Activated T-cell treated with anti-CD3 and anti-CD28 coated beads, Interleukin-2, amount 50 U/mL, for 24 hours (primary cell): ENCODE results near the gene UBAC1.
"Not testable (repeated sequence)": the region's sequence is repeated elsewhere in the genome, so short reads cannot be mapped to it uniquely, and the experiment has no call there.

Experiments used
- DNase-seq: peaks from one replicate; pipeline ENCODE4 v3.0.0-alpha.2; 2020
- H3K27ac Mint-ChIP-seq: 2 replicates; pipeline ENCODE4 v1.8.0; 2020; ENCODE audit warnings: mild to moderate bottlenecking, mixed read lengths
- H3K27me3 Mint-ChIP-seq: 2 replicates; pipeline ENCODE4 v1.8.0; 2020; ENCODE audit warnings: mixed read lengths
- H3K36me3 Mint-ChIP-seq: 2 replicates; pipeline ENCODE4 v1.8.0; 2020; ENCODE audit warnings: low read depth, mixed read lengths
- H3K4me1 Mint-ChIP-seq: 2 replicates; pipeline ENCODE4 v1.8.0; 2020; ENCODE audit warnings: low read depth, mixed read lengths
- H3K4me3 Mint-ChIP-seq: 2 replicates; pipeline ENCODE4 v1.8.0; 2020; ENCODE audit warnings: mild to moderate bottlenecking, moderate library complexity, mixed read lengths
- H3K9me3 Mint-ChIP-seq: 2 replicates; pipeline ENCODE4 v1.8.0; 2020; ENCODE audit warnings: mixed read lengths

The UBAC1 gene

DNA sequence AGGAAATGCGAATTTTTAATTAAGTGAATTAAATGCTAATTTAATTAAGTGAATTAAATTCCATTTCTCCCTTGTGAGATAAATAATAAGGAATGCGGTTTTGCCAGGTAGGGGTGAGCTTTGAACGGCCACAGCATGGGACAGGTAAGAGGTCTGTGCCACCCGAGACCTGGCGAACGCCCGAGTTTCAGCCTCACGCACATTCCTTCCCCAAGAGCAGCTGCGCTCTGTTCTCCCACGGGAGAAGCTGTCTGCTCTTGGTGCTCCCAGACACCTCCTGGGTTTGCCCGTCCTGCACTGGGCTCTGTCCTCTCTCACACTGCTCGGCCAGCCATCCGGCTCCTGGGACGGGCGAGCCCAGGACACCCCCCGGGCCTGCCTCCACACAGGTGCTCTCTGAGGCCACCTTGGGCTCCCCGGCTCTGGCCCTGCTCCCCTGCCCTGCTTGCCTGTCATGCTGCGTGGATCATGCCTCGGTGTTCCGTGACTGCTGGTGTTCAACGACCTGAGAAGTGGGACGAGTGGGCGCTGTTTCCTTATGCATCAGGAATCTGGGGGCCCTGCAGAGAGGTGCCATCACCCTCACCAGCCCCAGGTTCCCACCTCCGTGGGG lies 40.1 kb downstream of the UBAC1 start:
- Mint-ChIP-seq H3K4me1 (peaks cover 20% of the 10 kb centered on the region), H3K4me3 (no peak overlapping the region), H3K27me3 (no peaks in the 10 kb centered on the region), H3K9me3 (peaks cover 29% of the 10 kb centered on the region), H3K27ac (no peak overlapping the region), H3K36me3 (peaks cover 54% of the 10 kb centered on the region)
- DNase-seq: no peak

DNA sequence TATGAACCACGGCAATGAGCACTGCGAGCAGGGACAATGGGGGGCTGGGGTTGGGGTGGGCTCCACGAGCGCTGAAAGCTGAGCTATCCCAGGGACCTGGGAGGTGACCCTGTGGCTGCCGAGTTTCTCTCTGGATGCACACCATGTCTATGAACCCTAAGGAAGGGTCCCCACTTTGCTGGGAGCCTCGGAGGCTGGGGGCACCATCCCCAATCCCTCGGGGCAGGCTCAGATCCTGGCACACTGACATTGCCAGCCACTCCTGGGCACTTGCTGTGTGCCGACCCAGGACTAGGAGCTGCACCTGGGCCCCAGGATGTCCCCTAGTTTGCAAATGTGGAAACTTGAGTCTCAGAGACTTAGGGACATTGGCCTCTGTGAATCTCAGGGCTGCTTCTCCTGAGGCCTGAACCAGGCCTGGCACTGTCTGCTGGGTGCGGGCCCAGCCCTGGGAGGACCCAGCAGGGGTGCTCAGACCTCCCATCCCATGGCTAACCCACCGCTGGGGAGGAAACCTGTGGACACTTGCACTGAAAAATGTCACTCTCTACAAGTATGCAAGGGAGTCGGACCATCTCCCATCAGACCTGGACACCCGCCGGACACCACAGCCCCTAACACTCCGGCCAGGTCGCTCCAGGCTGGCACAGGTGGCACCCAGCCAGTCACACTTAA lies 40.8 kb downstream of the UBAC1 start:
- H3K9me3 Mint-ChIP-seq: peaks cover 33% of the 10 kb centered on the region
- no peak for DNase-seq
- peaks cover 55% of the 10 kb centered on the region for H3K36me3 Mint-ChIP-seq
- H3K4me1 Mint-ChIP-seq: peaks cover 14% of the 10 kb centered on the region
- H3K4me3 Mint-ChIP-seq: no peak overlapping the region
- H3K27me3 Mint-ChIP-seq: no peaks in the 10 kb centered on the region
- no peak overlapping the region for H3K27ac Mint-ChIP-seq

DNA sequence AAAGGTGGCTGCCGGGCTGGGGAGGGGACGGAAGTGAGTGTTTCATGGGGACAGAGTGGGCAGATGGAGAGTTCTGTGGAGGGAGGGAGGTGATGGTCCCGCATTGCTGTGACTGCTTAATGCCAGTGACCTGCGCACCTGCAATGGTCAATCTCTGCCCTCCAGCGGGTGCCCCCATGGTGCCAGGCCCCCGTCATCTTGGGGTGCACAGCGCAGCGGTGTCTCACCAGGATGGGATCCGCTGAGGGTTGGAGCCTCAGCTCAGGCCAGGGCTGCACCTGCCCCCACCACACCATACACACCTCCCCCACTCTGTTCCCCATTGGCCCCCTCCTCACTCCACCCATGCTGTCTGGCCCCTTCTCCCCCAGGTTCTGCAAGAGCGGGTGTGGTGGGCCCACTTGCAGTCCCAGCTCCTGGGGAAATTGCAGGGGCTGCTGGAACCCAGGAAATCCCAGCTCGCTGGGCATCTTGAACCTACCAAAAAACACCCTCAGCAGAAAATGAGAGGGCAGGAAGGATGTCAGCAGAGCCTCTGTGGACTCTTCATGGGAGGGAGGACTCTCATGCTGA lies 41.8 kb downstream of the UBAC1 start:
- Mint-ChIP-seq H3K36me3 (peaks cover 55% of the 10 kb centered on the region), H3K27me3 (no peaks in the 10 kb centered on the region), H3K4me3 (no peak overlapping the region), H3K27ac (no peak overlapping the region), H3K9me3 (peaks cover 42% of the 10 kb centered on the region), H3K4me1 (peaks cover 6% of the 10 kb centered on the region)
- no peak for DNase-seq

DNA sequence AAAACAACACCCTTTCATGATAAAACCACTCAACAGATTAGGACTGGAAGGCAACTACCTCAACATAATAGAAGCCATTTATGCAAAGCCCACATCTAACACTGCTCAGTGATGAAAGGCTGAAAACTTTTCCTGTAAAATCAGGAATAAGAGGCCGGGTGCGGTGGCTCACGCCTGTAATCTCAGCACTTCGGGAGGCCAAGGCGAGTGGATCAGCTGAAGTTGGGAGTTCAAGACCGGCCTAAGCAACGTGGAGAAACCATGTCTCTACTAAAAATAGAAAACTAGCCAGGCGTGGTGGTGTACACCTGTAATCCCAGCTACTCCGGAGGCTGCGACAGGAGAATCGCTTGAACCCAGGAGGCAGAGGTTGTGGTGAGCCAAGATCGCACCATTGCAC lies 44.9 kb downstream of the UBAC1 start:
- H3K27ac Mint-ChIP-seq, DNase-seq, H3K4me3 Mint-ChIP-seq, H3K27me3 Mint-ChIP-seq, H3K4me1 Mint-ChIP-seq: not testable (repeated sequence)
- peaks cover 79% of the 10 kb centered on the region for H3K36me3 Mint-ChIP-seq
- H3K9me3 Mint-ChIP-seq: peaks cover 47% of the 10 kb centered on the region

DNA sequence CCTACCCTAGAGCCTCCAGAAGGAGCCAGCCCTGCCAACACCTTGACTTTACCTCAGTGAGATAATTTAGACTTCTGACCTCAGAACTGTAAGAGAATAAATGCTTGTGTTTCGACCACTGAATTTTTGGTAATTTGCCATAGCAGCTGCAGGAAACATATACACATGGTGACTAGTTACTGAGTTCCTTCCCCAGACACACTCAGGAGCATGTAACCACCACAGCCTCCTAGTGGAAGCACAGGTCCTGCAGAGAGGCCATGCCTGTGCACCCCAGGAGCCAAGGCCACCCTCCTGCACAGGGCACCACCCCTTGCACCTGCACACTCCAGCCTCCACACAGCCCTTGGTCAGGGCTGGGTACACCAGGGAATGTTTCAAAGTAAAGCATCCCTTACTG lies 46.3 kb downstream of the UBAC1 start:
- no peak overlapping the region for H3K27ac Mint-ChIP-seq
- no peak overlapping the region for H3K4me3 Mint-ChIP-seq
- DNase-seq: peak; percentile 7
- H3K27me3 Mint-ChIP-seq: no peaks in the 10 kb centered on the region
- peaks cover 92% of the 10 kb centered on the region for H3K36me3 Mint-ChIP-seq
- peaks cover 21% of the 10 kb centered on the region for H3K4me1 Mint-ChIP-seq
- peaks cover 47% of the 10 kb centered on the region for H3K9me3 Mint-ChIP-seq

DNA sequence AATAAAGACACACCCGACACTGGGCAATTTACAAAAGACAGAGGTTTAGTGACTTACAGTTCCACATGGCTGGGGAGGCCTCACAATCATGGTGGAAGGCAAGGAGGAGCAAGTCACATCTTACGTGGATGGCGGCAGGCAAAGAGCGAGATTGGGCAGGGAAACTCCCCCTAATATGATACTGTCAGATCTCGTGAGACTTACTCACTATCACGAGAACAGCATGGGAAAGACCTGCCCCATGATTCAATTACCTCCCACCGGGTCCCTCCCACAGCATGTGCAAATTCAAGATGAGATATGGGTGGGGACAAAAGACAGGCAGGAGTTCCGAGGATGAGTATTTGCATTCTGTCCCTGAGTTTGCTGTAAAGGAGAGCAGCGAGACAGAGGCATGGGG lies 49.9 kb downstream of the UBAC1 start:
- not testable (repeated sequence) for H3K4me3 Mint-ChIP-seq, H3K27me3 Mint-ChIP-seq, DNase-seq, H3K27ac Mint-ChIP-seq
- Mint-ChIP-seq H3K9me3 (peaks cover 24% of the 10 kb centered on the region), H3K4me1 (peaks cover 40% of the 10 kb centered on the region), H3K36me3 (peaks cover 77% of the 10 kb centered on the region)

DNA sequence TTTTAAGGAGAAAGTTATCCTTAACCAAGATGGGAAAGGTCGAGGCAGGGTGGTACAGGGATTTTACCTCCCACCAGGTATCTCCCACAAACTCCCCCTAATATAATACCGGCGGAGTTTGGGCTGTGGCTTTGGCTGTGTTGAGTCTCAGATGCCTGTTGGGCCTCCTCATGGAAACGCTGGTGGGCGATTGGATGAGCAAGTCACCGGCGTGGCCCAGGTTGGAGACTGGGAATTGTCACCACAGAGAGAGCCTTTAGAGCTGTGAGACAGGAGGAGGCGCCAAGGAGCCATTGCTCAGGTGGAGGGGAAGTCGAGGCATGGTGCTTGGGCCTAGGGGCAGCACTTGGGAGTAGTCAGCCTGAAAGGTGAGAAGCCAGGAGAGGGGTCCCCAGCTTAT lies 50.4 kb downstream of the UBAC1 start:
- H3K27me3 Mint-ChIP-seq: no peaks in the 10 kb centered on the region
- peaks cover 20% of the 10 kb centered on the region for H3K9me3 Mint-ChIP-seq
- peaks cover 45% of the 10 kb centered on the region for H3K4me1 Mint-ChIP-seq
- no peak overlapping the region for H3K27ac Mint-ChIP-seq
- no peak for DNase-seq
- peaks cover 77% of the 10 kb centered on the region for H3K36me3 Mint-ChIP-seq
- H3K4me3 Mint-ChIP-seq: no peak overlapping the region

DNA sequence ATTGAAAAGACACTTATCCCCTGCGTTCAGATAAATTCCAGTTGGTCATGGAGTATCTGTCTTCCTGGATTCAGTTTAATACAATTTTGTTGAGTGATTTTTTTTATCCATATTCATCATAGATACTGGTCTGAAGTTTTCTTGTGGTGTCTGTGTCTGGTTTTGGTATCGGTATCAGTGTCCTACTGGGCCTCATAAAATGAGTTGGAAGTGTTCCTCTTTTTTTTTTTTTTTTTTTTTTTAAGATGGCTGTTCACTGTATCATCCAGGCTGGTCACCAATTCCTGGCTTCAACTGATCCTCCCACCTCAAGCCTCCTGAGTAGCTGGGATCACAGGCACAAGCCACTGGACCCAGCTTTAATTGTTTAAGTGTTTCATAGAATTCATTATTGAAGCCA lies 51.0 kb downstream of the UBAC1 start:
- Mint-ChIP-seq H3K4me3 (peak overlapping the region; percentile 2), H3K4me1 (peaks cover 50% of the 10 kb centered on the region), H3K27ac (peak overlapping the region; percentile 52), H3K9me3 (peaks cover 14% of the 10 kb centered on the region), H3K27me3 (no peaks in the 10 kb centered on the region), H3K36me3 (peaks cover 74% of the 10 kb centered on the region)
- DNase-seq: no peak

DNA sequence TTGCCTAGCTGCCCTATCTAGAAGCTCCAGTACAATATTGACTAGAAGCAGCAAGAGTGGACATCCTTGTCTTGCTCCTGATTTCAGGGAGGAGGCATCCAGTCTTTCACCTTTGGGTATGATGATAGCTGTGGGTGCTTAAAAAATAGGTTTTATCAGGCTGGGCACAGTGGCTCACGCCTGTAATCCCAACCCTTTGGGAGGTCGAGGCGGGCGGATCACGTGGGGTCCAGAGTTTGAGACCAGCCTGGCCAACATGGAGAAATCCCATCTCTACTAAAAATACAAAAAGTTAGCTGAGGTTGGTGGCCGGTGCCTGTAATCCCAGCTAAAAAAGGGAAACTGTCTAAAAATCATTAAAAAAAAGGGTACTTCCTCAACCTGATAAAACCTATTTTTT lies 51.8 kb downstream of the UBAC1 start:
- H3K27me3 Mint-ChIP-seq: no peaks in the 10 kb centered on the region
- peaks cover 56% of the 10 kb centered on the region for H3K4me1 Mint-ChIP-seq
- no peak overlapping the region for H3K27ac Mint-ChIP-seq

DNA sequence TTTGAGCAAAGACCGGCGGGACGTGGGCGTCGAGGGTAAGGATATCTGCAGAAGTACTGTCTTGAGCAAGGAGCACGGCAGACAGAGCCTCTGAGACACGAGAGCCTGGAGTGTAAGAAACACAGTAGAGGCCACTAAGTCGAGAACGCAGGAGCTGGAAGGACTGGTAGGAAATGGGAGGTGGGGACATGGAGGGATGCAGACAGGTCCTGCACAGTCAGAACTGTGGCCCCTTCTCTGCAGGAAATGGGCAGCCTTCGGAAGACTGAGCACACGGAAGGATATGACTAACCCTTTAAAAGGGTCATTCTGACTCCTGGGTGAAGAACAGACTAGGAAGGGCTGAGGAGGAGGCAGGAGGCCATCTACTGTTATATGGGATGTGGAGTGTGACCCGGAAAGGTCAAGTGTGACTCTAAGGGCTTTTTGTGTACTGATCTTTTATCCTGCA lies 52.4 kb downstream of the UBAC1 start:
- Mint-ChIP-seq H3K4me3 (peak overlapping the region; percentile 72), H3K4me1 (peaks cover 59% of the 10 kb centered on the region), H3K27me3 (no peaks in the 10 kb centered on the region), H3K27ac (peak overlapping the region; percentile 72), H3K9me3 (peaks cover 4% of the 10 kb centered on the region), H3K36me3 (peaks cover 74% of the 10 kb centered on the region)
- DNase-seq: no peak

More for the DNA sequence above, 51.8 kb downstream of the UBAC1 start:
- H3K9me3 Mint-ChIP-seq: peaks cover 6% of the 10 kb centered on the region
- DNase-seq: no peak
- H3K36me3 Mint-ChIP-seq: peaks cover 74% of the 10 kb centered on the region
- peak overlapping the region; percentile 72 for H3K4me3 Mint-ChIP-seq

DNA sequence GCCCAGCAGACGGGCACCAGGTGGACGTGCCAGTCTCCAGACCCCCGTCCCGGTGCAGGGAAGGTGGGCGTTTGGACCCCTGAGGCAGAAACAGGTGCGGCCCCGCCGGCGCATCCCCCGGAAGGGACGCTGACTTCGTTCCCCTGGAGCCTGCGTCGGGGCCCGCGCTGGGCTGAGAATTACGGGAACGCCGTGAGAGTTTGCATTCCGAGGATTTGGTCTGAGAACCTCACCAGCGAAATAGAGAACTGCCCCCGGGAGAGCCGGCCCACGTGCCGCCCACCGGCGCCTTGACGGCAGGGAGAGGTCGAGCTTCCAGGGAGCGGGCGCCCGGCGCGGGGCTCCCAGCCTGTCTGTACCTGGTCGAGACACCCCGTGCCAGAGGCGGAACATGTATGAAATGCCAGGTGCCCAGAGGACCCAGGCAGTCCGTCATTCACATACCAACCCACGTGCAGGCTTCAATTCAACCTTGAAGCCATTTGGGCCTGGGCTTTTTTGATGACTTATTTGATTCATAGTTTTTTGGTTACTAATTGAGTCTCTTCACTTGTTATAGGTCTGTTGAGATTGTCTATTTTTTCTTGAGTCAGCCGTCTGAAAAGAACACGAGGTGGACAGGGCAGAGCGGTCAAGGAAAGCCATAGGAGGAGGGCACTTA lies 53.0 kb downstream of the UBAC1 start:
- H3K4me3 Mint-ChIP-seq: peak overlapping the region; percentile 72
- H3K27me3 Mint-ChIP-seq: no peaks in the 10 kb centered on the region
- peaks cover 74% of the 10 kb centered on the region for H3K36me3 Mint-ChIP-seq
- peaks cover 62% of the 10 kb centered on the region for H3K4me1 Mint-ChIP-seq
- no peaks in the 10 kb centered on the region for H3K9me3 Mint-ChIP-seq
- DNase-seq: no peak
- peak overlapping the region; percentile 72 for H3K27ac Mint-ChIP-seq

DNA sequence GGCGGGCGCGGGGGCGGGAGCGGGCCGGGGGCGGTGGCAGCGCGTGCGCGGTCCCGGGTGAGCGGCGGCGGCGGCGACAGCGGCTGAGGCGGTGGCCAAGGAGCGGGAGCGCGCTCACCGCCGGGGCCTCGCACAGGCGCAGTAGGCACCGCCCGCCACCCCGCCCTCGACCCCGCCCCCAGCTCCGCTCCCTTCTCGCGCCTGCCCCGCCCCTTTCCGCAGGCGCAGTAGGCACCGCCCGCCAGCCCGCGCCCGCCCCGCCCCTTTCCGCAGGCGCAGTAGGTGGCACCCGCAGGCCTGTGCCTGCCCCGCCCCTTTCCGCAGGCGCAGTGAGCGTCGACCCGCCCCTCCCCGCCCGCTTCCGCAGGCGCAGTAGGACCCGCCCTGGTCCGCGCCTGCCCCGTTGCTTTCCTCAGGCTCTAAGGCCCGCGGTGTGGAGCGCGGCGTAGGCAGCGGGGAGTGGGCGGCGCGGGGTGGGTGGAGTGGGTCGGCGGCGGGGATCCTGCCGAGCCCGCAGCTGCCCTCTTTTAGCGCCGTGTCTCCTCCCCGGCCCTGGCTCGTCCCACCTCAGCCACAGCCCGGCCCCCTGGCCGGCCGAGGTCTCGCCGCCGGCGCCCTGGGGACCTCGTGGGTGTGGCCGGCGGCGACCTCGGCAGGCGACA lies 53.6 kb downstream of the UBAC1 start, which contains the start of gene CAMSAP1:
Gene CAMSAP1 (minus strand): TSS at position 116 of the 662 bp plus-strand sequence. CDS start 387 bp downstream, outside the sequence.
- DNase-seq: peak; percentile 97
- Mint-ChIP-seq H3K27ac (peak within 1 kb of the TSS; percentile 94), H3K36me3 (peaks cover 70% of the 10 kb centered on the region), H3K4me1 (peaks cover 68% of the 10 kb centered on the region), H3K27me3 (no peaks in the 10 kb centered on the region), H3K4me3 (peak within 1 kb of the TSS; percentile 85), H3K9me3 (no peaks in the 10 kb centered on the region)

DNA sequence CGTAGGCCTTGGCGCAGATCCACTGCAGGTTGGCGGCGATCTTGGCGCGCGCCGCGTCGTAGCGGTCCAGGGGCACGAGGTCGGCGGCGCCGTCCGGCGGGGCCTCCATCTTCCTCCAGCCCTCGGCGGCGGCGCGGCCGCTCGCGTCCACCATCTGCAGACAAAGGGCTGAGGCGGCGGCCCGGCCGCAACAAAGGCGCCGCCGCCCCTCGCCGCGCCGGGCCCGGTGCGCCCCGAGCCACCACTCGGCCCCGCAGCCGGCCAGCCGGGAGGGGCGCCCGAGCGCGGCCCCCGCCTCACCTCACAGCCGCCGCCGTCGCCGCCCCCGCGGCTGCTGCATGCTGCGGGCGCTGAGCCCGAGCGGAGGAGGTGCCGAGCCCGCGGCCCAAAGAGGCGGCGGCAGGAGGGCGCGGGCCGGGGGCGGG lies 54.2 kb downstream of the UBAC1 start:
- Mint-ChIP-seq H3K27ac (no peak overlapping the region), H3K9me3 (no peaks in the 10 kb centered on the region), H3K27me3 (no peaks in the 10 kb centered on the region), H3K4me1 (peaks cover 73% of the 10 kb centered on the region), H3K36me3 (peaks cover 70% of the 10 kb centered on the region), H3K4me3 (peak overlapping the region; percentile 51)
- DNase-seq: no peak

DNA sequence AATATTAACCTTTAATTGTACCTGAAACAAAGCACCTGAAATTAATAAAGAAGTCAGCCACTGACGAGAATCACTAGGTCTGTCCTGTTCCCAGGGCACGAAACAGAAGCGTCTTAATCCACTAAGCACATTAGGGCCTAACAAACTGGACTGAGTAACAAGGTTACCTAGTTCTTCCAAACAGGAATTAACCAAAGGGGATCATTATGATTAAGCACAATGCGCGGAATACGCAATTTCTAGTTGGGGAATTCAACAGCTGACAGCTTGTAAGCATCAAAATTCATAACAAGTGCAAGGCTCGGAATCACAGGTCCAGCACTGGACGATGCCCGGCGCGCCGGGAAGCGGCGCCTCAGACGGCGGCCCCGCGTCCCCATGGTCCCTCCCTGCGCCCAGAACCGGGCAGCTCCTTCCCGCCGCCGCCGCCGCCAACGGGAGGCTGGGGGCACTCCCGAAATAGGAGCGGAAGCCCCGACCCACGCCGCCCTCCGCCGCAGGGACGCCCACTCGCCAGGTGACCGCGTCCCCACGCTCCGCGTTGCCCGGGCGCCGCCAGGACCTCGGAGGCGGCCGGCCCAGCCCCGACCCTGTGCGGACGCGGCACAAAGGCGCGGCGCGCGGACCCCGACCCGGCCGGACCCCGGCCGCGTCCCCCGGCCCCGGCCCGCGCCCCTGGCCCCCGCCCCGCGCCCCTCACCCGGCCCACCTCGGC lies 54.7 kb downstream of the UBAC1 start:
- no peak for DNase-seq

More for the DNA sequence above, 54.7 kb downstream of the UBAC1 start:
- H3K27ac Mint-ChIP-seq: peak overlapping the region; percentile 94
- H3K4me1 Mint-ChIP-seq: peaks cover 77% of the 10 kb centered on the region
- peak overlapping the region; percentile 85 for H3K4me3 Mint-ChIP-seq
- H3K9me3 Mint-ChIP-seq: no peaks in the 10 kb centered on the region
- peaks cover 70% of the 10 kb centered on the region for H3K36me3 Mint-ChIP-seq
- no peaks in the 10 kb centered on the region for H3K27me3 Mint-ChIP-seq
